Left renal pelvis (tissue), 4 donors: ENCODE results near the gene ERCC6L. TPM values are rescaled to one million over a fixed set of nuclear protein-coding genes. Genes with fewer than 3 reads are reported as not detected.

Source experiments
- DNase-seq, 4 donors: peaks; one replicate each; pipeline ENCODE4 v3.0.0-alpha.2; 2013; ENCODE audit warnings: low read depth in 4 of 4, low spot score in 3 of 4
- polyA plus RNA-seq, 4 donors: library from polyadenylated mRNA; unstranded; fragments of 120-200 nt; gene quantifications; one replicate each; pipeline ENCODE4 v1.2.1, GENCODE V29; 2013; ENCODE audit not compliant: insufficient read length in 4 of 4

Gene ERCC6L, protein sequence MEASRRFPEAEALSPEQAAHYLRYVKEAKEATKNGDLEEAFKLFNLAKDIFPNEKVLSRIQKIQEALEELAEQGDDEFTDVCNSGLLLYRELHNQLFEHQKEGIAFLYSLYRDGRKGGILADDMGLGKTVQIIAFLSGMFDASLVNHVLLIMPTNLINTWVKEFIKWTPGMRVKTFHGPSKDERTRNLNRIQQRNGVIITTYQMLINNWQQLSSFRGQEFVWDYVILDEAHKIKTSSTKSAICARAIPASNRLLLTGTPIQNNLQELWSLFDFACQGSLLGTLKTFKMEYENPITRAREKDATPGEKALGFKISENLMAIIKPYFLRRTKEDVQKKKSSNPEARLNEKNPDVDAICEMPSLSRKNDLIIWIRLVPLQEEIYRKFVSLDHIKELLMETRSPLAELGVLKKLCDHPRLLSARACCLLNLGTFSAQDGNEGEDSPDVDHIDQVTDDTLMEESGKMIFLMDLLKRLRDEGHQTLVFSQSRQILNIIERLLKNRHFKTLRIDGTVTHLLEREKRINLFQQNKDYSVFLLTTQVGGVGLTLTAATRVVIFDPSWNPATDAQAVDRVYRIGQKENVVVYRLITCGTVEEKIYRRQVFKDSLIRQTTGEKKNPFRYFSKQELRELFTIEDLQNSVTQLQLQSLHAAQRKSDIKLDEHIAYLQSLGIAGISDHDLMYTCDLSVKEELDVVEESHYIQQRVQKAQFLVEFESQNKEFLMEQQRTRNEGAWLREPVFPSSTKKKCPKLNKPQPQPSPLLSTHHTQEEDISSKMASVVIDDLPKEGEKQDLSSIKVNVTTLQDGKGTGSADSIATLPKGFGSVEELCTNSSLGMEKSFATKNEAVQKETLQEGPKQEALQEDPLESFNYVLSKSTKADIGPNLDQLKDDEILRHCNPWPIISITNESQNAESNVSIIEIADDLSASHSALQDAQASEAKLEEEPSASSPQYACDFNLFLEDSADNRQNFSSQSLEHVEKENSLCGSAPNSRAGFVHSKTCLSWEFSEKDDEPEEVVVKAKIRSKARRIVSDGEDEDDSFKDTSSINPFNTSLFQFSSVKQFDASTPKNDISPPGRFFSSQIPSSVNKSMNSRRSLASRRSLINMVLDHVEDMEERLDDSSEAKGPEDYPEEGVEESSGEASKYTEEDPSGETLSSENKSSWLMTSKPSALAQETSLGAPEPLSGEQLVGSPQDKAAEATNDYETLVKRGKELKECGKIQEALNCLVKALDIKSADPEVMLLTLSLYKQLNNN
- 1 to 10 TPM; 3.9 to 5.5 (median 4.3) TPM for polyA plus RNA-seq

DNA sequence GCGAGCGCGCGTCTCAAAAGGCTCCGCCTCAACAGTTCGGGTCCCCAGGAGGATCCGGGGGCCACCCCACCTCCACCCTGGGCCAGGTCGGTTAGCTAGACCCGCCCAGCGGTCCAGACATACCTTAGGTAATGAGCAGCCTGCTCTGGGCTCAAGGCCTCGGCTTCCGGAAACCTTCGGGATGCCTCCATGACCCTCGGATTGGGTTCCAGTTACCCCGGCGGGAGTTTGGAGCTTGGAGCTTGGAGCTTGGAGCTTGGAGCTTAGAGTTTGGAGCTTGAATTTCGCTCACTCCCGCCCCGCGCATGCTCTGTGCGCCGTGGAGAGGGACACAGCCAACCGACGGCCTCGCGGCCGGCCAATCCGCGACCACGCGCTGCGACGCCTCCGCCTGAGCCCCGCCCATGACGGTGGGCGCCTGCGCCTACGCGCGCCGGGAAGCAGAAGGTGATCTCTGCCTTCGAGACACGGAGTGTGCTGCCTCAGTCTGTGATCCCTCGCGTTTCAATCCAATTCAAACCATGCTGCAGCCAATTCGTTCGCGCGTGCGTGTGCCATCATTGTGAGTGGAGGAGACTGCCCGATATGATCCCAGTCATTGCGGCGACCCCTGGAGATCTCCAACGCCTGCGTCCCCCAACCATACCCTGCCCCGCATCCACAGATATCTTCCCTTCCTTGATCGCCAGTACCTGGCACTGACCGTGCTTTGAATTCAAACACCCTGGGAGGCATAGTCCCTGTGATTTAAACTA is at the start of gene ERCC6L:
Gene ERCC6L (minus strand): TSS at position 307 of the 755 bp plus-strand sequence. CDS start 116 bp downstream, at position 191.
- peak; percentile 60 to 73 (median 66) for DNase-seq

DNA sequence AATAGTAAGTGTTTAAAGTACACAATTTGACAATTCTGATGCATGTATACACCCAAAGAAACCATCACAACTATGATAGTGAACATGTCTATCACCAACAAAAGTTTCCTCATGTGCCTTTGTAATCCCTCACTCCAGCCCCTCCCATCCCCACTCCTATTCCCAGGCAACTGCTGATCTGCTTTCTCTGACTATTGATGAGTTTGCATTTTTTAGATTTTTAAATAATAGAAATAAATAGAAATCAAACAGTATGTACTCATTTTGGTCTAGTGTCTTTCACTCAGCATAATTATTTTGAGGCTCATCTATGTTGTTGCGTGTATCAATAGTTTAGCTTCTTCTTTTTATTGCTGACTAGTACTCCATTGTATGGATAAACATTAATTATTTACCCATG is 43.5 kb upstream of the ERCC6L start:
- DNase-seq, result no peak

DNA sequence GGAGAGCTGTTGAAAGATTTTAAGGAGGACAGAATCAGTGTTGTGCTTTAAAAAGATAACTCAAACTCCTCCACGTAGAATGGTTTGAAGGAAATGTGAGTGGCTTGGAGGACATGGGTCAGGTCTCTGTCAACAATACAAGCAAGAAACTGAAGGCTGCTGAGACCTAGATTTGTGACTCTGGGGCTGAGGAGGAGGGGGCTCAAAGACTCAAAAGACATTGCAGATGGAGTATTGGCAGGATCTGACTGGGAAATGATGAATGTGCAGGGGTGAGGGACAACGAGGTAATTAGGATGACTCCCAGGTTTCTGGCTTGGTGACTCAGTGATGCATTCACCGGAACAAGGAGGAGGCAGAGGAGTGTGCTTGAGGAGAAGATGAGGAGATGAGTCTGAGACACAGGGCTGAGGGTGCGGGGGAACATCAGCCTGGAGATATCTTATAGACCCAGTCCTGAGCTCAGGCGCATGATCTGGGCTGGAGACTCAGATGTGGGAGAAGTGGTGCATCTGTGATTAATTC is 41.6 kb upstream of the ERCC6L start:
- DNase-seq, result no peak

DNA sequence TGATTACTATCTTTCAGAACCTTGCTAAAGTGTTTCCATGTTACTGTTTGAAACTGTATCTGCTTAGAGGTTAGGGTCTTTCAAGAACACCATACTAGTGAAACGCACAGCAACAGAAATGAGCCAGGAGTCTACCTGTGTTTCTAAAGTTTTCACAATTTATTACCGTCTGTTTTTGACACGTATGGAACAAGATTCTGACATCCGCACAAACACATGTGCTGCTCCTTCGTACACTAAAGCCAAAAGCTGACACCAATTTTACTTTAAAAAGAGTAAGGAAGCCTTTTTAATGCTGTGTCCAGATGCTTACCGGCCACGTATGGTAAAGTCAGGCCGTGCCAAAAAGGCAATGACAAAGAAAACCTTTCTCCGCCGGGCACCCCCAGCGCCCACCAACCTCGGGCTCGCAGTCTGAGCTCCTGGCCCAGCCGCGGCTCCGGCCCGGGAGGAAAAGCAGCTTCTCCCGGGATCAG is 37.7 kb upstream of the ERCC6L start:
- DNase-seq, result no peak

DNA sequence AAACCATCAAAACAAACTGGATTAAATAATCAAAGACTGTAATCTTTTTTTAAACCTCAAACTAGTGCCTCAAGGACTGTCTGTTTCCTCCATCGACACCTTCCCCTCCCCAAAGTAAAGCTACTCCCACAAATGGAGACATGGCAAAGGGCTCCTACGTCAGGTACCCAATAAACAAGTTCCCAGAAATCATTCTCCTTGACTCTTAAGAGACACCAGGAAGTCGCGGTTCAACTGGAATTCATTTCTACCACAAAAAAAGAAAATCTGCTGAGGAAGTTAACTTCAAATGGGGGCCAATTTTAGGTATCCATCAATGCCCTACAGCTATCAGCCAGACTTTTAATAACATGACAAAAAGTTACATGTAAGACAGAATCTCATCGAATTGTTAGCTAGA is 35.7 kb upstream of the ERCC6L start:
- no peak for DNase-seq

DNA sequence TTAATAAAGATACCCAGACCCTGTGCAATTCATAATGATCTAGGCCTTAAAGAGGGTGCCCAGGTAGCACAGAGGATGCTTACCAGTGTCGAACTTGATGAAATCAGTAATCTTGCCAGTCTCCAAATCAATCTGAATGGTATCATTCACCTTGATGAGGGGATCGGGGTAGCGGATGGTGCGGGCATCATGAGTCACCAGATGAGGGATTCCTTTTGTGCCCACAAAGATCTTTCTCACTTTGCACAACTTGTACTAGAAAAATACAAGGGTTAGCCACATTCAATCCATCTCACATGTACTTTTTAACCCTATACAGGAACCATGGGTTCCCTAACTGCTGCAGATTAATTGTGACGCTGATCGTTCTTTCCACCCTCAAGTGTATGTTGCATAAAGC is 34.9 kb upstream of the ERCC6L start:
- DNase-seq, result no peak

DNA sequence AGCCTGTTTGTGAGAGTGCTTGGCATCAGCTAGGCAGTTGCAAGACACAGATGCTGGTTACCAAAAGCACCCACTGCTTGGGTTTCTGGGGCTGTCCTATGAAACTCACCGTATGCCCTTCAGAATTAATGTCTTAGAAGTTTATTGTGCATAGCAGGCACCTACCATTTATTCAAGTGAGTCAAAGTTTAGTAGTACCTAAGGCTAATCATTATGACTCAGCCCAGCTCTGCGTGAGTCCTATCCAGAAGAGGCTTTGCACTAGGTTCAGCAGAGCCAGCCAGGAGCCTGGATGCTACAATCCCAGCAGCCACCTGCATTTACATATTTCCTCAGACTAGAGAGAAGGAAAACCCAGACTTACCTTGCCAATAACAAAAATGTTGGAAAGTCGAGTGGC is 34.0 kb upstream of the ERCC6L start:
- no peak for DNase-seq

DNA sequence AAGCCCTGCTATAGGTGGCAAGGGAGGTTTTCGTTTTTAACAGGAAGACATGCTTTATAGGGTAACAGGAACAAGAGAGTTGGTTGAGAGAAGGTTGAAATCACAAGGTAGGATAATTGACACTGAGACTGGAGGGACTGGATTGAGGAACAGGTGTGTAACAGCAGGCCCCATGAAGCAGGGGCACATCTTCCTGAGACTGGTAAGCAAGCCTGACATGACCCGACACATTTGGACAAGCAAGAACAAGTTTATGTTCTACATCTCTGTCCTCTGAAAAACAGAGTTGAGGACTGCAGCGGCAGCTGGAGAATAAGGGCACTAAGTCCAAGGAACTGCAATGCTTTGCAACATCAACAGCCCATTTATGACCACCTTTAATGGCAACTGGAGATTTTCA is 33.0 kb upstream of the ERCC6L start:
- no peak for DNase-seq

DNA sequence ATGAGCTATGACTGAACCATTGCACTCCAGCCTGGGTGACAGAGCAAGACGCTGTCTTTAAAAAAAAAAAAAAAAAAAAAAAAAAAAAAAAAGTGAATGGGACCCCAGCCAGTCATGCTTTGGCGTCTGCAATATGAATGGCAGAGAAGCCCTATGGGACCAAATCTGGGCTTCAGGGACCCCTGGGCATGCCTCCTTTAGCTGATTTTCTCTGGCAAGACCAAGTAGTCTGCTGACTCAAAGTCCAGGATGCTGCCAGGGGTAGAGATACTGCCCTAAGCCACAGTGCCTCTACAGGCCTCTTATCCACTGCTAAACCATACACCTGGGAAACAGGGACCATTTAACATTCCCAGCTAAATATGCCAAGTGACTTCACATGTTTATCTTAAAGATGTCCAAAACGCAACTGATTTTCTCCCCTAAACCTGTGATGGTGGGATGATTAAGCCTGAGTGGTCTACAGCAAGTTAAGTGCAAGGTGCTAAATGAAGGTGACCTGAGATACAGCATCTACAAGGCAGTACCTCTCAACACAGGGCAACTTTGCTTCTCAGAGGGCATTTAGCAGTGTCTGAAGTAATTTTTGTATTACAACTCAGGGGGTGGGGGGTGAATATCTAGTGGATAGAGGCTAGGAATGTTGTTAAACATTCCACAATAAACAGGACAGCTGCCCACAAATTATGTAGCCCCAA is 32.4 kb upstream of the ERCC6L start:
- DNase-seq, result no peak

DNA sequence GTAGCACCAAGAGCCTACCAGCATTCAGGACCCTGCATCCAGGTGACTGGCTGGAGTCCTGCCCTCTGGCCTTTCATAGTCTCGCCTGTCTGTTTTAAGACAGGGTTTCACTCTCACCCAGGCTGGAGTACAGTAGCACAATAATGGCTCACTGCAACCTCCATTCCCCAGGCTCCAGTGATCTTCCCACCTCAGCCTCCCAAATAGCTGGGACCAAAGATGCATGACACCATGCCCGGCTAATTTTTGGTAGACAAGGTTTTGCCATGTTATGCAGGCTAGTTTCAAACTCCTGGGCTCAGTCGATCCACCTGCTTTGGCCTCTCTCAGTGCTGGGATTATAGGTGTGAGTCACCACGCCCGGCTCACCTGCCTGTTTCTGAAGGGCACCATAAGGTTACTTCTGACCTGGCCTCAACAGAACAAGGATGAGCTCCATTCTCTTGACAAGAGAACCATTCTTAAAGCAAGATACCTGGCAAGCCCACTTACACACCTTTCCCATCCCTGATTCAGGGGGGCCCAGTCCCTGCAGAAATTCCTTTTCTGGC is 31.6 kb upstream of the ERCC6L start:
- DNase-seq, result no peak

DNA sequence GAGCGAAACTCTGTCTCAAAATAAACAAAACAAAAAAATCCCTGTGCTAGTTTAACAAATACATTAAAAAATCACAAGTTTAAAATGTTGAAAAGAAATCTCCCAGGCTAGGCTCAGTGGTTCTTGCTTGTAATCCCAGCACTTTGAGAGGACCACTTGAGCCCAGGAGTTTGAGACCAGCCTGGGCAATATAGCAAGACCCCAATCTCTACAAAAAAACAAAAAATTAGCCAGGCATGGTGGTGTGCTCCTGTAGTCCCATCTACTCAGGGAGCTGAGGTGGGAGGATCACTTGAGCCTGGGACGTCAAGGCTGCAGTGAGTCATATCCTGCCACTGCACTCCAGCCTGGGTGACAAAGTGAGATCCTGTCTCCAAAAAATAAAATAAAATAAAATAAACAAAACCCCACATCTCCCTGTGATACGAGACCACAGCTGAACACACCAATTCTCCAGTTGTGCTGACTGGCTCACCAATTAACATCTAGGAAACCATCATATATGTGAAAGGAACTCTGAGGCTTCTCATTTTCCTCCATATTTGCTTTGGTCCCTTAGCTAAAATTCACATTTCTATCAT is 30.9 kb upstream of the ERCC6L start:
- no peak for DNase-seq

DNA sequence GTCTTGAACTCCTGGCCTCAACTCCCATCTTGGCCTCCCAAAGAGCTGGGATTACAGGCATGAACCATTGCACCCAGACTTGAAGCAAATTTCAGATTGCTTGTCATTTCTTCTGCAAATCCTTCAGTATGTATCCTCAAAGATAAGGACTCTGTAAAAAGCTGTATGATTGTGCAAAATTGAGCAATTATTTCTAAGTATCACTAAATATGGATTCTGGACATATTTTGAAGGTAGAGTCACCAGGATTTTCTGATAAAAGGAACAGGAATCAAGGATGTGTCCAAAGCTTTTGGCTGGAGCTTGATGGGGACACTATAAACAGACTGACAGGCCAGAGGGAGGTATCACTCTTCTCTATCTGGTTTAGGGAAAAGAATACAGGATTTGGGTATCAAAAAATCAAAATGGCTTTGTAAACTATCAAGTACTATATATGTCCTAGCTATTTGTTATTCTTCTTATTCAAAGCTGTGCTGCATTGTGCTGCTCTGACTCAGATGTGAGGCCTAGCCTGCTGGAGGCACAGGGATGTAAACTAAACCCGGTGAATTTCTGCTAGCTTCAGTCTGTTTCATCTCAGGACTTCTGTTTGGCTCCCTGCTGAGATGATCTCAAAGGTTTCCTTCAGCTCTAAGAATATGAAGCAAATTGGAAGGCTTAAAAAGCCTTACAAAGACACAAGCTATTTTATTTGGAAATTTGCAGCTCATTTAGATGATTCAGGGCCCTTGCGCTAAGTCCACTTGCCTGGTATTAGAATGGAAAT is 30.0 kb upstream of the ERCC6L start:
- DNase-seq, result no peak

DNA sequence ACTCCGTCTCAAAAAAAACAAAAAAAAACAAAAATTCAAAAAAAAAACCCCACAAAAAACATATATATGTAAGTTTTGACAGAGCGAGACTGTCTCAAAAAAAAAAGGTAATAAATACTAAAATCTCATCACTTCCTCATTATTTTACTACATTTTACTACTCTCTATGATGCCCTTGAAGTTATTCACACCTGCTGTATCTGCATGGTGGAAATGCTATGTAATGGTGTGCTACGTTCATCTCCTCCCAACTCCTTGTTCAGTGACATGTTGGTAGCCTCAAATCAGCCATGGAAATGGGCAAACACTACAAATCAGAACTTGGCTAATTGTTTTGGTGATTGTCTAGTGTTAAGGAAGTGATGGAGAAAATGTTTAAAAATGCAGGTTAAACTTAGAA is 26.4 kb upstream of the ERCC6L start:
- DNase-seq, result no peak

DNA sequence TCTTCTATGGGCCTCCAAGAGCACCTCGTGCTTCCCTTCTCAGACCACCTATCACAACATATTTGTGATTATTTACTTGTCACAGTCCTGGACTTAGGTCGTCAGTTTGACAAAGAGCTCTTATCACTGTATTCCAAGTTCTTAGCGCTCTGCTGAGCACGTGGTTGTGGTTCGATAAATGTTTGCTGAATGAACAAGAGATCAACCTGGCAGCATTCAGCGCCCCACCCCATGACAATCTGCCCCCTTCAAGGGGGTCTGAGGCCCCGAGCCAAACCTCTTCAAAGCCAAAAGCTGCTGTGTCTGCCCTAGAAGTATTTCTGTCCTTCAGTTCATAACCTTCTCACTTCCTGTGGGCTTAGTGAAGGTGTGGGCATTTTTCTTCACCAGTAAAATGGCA is 23.2 kb upstream of the ERCC6L start:
- DNase-seq, result no peak

DNA sequence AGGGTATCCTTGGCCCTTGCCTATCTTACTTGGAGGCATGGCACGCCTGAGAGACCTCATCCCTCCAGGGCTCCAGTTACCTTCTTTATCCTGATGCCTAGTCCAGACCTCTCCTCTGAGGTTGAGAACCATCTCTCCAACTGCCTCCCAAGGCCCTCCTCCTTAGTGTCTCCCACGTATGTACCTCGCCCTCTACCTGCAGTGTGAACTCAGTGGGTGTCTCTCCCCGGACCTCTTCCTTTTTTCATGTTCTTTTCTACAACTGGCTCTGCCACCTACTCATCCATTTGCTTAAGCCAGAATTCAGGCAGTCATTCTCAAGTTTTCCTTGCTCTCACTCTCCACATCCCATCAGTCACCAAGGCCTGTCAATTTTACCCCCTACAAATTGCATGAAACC is 21.6 kb upstream of the ERCC6L start:
- no peak for DNase-seq

DNA sequence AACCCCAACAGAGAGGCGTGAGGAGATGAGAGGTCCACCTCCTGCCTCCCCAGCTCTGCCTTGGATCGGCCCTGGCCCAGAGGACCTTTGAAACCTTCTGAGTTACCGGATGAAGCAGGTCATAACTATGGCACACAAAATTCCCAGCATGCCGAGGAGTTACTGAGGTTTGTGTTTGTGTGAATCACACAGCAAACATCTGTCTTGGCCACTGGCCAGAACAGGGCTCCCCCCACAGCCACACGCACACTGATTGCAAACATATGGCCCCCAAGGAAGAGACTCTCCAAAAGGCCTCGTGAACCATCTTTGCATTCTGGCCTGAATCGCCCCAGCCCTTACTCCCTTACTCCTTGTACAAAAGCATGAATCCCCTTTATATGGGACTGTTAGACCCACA is 19.3 kb upstream of the ERCC6L start:
- DNase-seq, result no peak

DNA sequence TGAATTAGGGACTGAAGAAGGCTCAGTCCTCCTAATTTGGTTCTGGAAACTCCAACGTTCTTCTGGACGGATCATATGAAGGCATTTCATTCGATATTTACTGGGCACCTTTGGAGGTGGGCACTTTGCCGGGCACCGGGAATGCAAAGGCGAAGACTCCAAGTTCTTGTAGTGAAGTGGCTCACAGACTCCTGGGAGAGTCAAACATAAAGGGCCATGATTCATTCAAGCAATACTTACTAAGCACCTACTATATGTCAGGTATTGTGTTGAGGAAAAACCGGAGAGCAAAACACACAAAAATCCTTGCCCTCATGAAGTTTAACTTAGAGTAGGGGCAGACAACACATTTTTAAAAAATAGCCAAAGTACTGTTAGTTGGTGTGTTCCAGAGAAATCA is 17.0 kb upstream of the ERCC6L start:
- DNase-seq, result no peak

DNA sequence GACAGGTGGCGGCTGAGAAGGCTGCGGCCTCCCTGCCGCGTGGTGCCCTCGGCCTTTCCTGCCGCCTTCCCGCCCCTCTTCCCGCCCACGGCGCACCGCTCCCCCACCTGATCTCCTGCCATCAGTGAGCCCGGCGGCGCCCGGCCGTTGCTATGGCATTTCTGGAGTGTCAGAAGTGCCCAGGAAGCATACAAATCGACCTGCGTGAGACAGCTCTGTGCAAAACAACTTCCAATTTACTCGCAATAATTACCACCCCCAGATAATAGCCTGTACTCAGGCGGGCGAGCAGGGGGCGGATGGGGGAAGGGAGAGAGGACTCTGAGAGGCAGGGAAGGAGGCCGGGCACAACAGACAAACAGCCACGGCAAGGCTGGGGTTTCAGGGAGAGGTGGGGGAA is 16.6 kb upstream of the ERCC6L start:
- DNase-seq, result no peak
